A549 (cell line): ENCODE data around the gene ADAM8.

Source experiments
- CEBPB ChIP-seq, 2 experiments: fragments of >200 bp in 1 of 2; sonication (Bioruptor Twin) in 1 of 2; formaldehyde crosslinking in 1 of 2; IDR thresholded peaks; 2 replicates each; pipeline ENCODE4 v1.6.1; 2012 to 2016
- CTCF ChIP-seq: fragments of >200 bp; sonication (Bioruptor Twin); formaldehyde crosslinking; IDR thresholded peaks from 3 replicates; pipeline ENCODE4 v1.5.1; 2016
- KDM1A ChIP-seq: fragments of 200-600 bp; sonication (generic); IDR thresholded peaks from 2 replicates; pipeline ENCODE4 v1.6.1; 2016; ENCODE audit warnings: low read depth, mild to moderate bottlenecking
- POLR2A ChIP-seq: IDR thresholded peaks from 2 replicates; pipeline ENCODE4 v1.6.1; 2012; ENCODE audit warnings: mild to moderate bottlenecking, low read length

GRCh38 chr10:133221331-133221730 lies 55.3 kb downstream of the ADAM8 start:
- no peak for TF ChIP-seq CTCF
- no peak for TF ChIP-seq CEBPB (IDR thresholded peaks at IDR 0.05)
- TF ChIP-seq POLR2A, result no peak
- TF ChIP-seq KDM1A, result no peak
